Stimulated activated memory B cell treated with anti-CD40 and anti-IgM and Interleukin-4, amounts not matched to agents 10 μg/mL and 1 μg/mL and 100 μg/mL, for 72 hours (primary cell): Measurements from ENCODE around the gene PUM1.

ENCODE experiments used
- ATAC-seq: fragments of 150-1000 bp; cut with Tn5 transposase; 2 replicates; pipeline ENCODE4 v1.10.0; 2021
- H3K27ac Mint-ChIP-seq: one replicate; pipeline ENCODE4 v1.8.0; 2022; ENCODE audit warnings: mild to moderate bottlenecking, mixed read lengths
- H3K27me3 Mint-ChIP-seq: one replicate; pipeline ENCODE4 v1.8.0; 2022; ENCODE audit warnings: mixed read lengths
- H3K36me3 Mint-ChIP-seq: one replicate; pipeline ENCODE4 v1.8.0; 2022; ENCODE audit warnings: mixed read lengths
- H3K4me1 Mint-ChIP-seq: one replicate; pipeline ENCODE4 v1.8.0; 2022; ENCODE audit warnings: mixed read lengths
- H3K4me3 Mint-ChIP-seq: one replicate; pipeline ENCODE4 v1.8.0; 2022; ENCODE audit warnings: mild to moderate bottlenecking, moderate library complexity, mixed read lengths
- H3K9me3 Mint-ChIP-seq: one replicate; pipeline ENCODE4 v1.8.0; 2022; ENCODE audit warnings: mixed read lengths

Gene PUM1

DNA sequence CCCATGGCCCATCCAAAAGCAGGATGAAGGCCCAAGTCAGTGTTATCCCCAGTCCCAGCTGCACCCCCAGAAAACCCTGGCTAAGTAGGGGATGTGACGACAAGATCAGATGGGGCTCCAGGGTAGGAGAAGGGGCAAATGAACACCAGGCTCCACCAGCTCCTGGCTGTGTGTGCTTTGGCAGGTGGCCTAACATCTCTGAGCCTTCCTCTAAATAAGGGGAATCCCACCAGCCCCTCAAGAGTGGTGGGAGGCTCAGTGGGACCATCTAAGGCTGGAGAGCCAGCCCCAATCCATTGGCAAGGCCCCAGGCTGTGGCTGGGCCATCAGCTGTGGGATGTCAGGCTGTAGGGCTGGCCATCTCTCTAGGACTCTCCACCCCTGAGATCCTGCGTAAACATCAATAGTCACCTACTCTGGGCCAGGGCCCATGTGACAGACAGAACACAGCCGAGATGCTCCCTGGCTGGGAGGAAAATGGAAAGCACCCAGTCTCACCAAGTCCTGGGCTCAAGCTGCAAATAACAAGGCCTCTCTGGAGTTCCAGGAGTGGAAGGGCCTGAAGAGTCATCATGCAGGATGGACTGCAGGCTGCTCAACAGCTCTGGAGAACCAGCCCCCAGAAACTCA is 164.5 kb downstream of the PUM1 start:
- Mint-ChIP-seq H3K4me3 (no peak overlapping the region), H3K9me3 (no peaks in the 10 kb centered on the region), H3K4me1 (peaks cover 16% of the 10 kb centered on the region), H3K36me3 (no peaks in the 10 kb centered on the region), H3K27me3 (peaks cover 48% of the 10 kb centered on the region), H3K27ac (no peak overlapping the region)
- no peak for ATAC-seq

DNA sequence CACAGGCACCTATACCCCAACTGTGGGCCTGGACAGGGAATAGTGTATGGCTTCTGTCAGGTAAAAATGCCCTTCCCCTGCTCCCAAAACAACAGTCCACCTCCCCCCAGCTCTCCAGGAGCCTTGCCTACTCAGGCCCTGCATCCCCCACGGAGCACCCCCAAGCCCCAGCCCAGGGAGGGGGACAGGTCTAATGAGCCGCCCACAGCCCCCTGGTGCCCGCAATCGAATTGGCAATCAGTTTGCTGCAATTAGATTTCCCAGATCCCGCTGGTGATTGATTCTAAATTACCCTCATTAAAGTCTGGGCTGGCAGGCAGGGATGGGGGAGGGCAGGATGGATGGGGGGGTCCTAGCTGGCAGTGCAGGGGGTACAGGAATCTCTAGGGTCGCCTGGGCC is 165.0 kb downstream of the PUM1 start:
- H3K9me3 Mint-ChIP-seq, result no peaks in the 10 kb centered on the region
- peaks cover 48% of the 10 kb centered on the region for H3K27me3 Mint-ChIP-seq
- H3K27ac Mint-ChIP-seq, result no peak overlapping the region
- ATAC-seq, result no peak
- no peaks in the 10 kb centered on the region for H3K36me3 Mint-ChIP-seq
- H3K4me3 Mint-ChIP-seq, result no peak overlapping the region
- H3K4me1 Mint-ChIP-seq, result peaks cover 16% of the 10 kb centered on the region

DNA sequence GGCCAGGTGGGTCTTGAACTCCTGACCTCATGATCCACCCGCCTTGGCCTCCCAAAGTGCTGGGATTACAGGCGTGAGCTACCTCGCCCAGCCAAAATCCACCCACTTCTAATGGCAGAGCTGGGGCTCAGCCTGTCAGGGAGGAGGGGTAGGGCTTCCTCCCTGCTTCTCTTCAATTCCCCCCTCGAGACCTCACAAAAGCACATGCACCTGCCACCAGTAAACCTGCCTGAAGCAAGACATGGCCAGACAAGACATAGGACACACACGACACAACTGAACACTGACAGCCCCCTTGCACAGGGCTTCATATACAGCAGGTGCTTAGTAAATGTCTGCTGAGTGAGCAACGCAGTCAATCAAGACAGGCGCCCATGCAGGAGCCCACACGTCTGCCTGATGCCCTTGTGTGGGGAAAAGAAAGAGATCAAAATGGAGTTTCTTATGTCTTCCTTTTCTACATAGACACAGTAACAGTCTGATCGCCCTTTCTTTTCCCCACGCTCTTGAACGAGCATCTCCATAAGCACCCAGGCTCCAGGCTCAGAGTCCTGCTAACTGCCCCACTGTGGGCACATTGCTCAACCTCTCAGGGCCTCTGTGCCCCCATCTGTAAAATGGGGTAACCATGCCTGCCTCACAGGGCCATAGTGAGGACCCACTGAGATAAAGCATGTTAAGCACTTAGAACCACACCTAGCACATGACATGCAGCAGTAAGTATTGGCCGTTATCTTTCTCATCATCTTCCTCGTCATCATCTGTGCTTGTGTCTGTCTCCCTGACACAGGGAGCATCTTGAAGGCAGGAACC is 165.7 kb downstream of the PUM1 start:
- Mint-ChIP-seq H3K4me3 (no peak overlapping the region), H3K27ac (no peak overlapping the region), H3K36me3 (no peaks in the 10 kb centered on the region), H3K9me3 (no peaks in the 10 kb centered on the region), H3K27me3 (peaks cover 50% of the 10 kb centered on the region), H3K4me1 (peaks cover 16% of the 10 kb centered on the region)
- no peak for ATAC-seq

DNA sequence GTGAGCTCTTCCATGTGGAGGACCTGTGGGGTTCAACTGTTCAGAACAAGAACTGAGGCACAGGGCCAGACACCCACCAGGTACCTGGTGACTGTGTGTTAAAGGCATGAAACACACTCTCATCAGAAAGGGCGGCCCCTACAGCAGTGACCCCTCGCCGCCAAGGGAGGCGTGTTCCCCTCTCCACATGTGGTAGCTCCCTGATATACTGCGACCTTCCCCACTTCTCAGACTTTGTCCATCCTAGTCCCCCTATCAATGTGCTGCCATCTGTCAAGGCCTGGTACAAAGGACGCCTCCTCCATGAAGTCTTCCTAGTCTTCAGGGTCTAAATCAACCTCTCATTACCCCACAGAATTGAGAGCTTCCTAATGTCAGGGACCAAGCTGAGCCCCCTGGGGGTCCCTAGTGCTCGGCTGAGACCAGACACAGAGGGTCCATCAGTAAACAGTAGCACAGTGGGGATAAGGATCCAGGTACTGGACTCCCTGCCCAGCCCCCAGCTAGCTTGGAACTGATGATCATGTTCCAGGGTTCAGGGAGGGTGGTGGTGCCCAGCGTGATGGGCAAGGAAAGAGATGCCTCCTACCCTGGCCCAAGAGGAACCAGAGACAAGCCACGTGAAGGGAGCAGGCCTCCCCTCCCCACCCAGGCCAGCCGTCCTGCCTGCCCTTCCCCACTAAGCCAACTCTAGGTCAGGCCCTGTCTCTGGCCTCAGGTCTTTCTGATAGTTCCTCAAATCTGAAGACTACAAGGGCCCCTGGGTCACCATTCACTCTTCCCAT is 167.3 kb downstream of the PUM1 start:
- ATAC-seq, result peak; percentile 28
- Mint-ChIP-seq H3K36me3 (no peaks in the 10 kb centered on the region), H3K4me1 (peaks cover 29% of the 10 kb centered on the region), H3K4me3 (no peak overlapping the region), H3K9me3 (peaks cover 5% of the 10 kb centered on the region), H3K27ac (peak overlapping the region; percentile 28), H3K27me3 (peaks cover 50% of the 10 kb centered on the region)

DNA sequence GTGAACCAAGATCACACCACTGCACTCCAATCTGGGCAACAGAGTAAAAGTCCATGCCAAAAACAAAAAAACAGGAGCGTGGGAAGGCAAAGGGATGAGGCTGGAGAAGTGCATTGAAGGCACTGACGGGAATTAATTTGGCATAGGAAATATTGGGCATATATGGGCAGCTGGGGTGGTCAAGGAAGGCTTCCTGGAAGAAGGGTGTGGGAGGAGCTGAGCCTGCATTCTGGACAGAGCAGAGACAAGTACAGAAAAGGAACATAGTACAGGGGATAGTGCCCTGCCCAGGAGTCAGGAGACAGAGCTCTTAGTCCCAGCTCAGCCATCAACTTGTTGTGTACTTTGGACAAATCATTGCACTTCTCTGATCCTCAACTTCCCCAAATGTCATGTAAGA is 168.6 kb downstream of the PUM1 start:
- peaks cover 5% of the 10 kb centered on the region for H3K9me3 Mint-ChIP-seq
- no peaks in the 10 kb centered on the region for H3K36me3 Mint-ChIP-seq
- H3K4me3 Mint-ChIP-seq, result no peak overlapping the region
- H3K27ac Mint-ChIP-seq, result no peak overlapping the region
- no peak for ATAC-seq
- peaks cover 34% of the 10 kb centered on the region for H3K4me1 Mint-ChIP-seq
- peaks cover 54% of the 10 kb centered on the region for H3K27me3 Mint-ChIP-seq

DNA sequence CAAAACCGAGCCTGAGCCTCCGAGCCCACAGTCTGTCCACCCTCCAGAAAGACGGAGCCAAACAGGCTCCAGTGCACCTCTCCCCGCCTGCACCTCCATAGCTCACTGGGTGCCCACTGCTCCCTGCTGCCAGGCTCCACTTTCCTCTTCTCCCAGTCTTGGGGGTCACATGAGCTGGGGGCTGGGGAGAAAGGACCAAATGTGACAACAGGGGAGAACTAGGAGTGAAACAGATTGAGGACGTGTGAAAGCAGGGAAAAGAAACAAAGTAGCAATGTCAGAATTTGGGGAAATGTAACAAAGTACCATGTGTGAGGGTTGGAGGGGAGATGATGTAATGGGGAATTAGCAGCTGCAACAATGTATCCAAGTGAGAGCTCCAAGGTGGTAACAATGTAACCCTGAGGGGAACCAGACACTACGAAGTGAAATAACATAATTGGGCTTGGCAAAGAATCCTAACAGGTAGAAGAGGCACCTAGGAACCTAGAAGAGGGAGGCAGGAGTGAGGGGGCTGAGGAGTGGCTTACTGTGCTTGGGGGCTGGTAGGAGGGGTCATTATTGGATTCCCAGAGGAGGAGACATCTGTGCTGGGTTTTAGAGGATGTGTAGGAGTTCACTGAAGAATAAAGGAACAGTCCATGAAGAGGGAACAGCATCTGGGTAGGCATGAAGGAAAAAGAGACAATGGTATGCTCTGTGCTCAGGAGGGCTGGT is 169.4 kb downstream of the PUM1 start:
- Mint-ChIP-seq H3K36me3 (no peaks in the 10 kb centered on the region), H3K9me3 (peaks cover 5% of the 10 kb centered on the region), H3K27me3 (peaks cover 62% of the 10 kb centered on the region), H3K4me1 (peaks cover 41% of the 10 kb centered on the region), H3K4me3 (no peak overlapping the region), H3K27ac (no peak overlapping the region)
- ATAC-seq, result no peak

DNA sequence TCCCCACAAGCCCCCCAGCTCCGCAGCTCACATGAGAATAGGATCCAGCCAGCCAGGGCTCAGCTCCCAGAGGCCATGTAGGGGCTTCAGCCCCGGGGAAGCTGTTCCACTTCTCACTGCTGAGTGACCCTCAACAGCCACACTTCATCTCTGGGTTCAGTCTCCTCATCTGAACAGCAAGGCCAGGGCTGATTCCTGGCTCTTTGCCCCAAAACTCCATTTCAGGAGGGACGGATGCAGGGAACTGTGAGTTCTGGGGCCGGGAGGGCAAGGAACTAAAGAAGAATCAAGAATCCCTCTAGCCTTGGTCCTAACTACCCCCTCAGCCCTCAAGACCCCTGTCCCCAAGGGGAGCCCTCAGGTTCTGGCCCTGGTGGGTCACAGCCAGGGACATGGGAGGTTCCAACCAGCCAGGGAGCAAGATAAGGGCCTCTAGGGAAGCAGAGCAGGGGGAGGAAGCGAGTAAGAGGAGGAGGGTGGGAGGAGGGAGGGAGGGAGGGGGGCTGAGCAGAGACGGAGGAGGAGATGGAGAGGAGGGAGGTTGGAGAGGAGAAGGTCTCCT is 170.1 kb downstream of the PUM1 start:
- H3K4me3 Mint-ChIP-seq, result no peak overlapping the region
- ATAC-seq, result no peak
- no peaks in the 10 kb centered on the region for H3K36me3 Mint-ChIP-seq
- H3K27ac Mint-ChIP-seq, result no peak overlapping the region
- H3K4me1 Mint-ChIP-seq, result peaks cover 41% of the 10 kb centered on the region
- peaks cover 5% of the 10 kb centered on the region for H3K9me3 Mint-ChIP-seq
- H3K27me3 Mint-ChIP-seq, result peaks cover 68% of the 10 kb centered on the region

DNA sequence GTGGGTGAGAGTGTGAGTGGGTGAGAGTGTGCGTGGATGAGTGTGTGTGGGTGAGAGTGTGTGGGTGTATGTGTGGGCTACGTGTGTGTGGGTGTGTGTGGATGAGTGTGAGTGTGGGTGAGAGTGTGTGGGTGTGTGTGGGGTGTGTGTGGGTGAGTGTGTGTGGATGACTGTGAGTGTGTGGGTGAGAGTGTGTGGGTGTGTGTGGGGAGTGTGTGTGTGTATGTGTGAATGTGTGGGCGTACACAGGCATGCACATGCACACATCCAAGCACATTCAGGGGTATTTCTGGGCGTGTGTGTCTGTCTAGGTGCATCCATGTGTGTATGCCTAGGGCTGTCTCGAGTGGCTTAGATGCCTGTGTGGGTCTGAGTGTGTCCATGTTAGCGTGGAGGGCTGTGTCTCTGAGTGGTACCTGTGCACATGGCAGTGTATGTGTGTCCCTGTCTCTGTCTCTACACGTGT is 171.0 kb downstream of the PUM1 start:
- H3K27ac Mint-ChIP-seq, result no peak overlapping the region

DNA sequence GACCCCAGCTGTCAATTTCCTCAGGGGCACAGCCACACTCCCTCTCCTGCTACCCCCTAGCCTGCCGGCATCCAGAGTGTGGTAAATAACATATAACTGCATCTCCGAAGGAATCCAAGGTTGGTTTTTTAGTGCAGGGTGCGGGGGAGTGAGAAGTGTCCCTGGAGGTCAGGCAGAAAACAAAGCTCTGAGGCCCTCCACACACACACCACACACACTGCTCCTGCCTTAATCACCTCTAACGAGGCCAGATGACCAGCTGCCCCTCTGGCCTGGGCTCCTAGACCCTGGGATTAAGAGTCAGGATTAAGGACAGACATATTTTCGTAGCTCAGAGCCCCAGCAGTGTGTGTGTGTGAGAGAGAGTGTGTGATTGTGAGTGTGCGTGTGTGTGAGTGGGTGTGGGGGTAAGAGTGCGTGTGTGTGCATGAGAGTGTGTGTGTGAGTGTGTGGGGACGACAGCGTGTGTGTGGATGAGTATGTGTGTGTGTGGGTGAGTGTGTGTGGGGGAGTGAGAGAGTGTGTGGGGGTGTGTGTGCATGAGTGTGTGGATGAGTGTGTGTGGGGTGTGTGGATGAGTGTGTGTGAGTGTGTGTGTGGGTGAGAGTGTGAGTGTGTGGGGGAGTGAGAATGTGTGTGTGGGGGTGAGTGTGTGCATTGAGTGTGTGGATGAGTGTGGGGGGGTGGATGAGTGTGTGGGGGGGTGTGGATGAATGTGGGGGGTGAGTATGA is 171.6 kb downstream of the PUM1 start:
- H3K9me3 Mint-ChIP-seq, result peaks cover 5% of the 10 kb centered on the region
- no peak for ATAC-seq
- no peaks in the 10 kb centered on the region for H3K36me3 Mint-ChIP-seq
- H3K27ac Mint-ChIP-seq, result no peak overlapping the region
- H3K4me3 Mint-ChIP-seq, result no peak overlapping the region
- H3K27me3 Mint-ChIP-seq, result peaks cover 79% of the 10 kb centered on the region
- peaks cover 33% of the 10 kb centered on the region for H3K4me1 Mint-ChIP-seq

More for the DNA sequence above, 171.0 kb downstream of the PUM1 start:
- no peaks in the 10 kb centered on the region for H3K36me3 Mint-ChIP-seq
- peaks cover 37% of the 10 kb centered on the region for H3K4me1 Mint-ChIP-seq
- H3K27me3 Mint-ChIP-seq, result peaks cover 73% of the 10 kb centered on the region
- H3K9me3 Mint-ChIP-seq, result peaks cover 5% of the 10 kb centered on the region
- ATAC-seq, result no peak
- no peak overlapping the region for H3K4me3 Mint-ChIP-seq

DNA sequence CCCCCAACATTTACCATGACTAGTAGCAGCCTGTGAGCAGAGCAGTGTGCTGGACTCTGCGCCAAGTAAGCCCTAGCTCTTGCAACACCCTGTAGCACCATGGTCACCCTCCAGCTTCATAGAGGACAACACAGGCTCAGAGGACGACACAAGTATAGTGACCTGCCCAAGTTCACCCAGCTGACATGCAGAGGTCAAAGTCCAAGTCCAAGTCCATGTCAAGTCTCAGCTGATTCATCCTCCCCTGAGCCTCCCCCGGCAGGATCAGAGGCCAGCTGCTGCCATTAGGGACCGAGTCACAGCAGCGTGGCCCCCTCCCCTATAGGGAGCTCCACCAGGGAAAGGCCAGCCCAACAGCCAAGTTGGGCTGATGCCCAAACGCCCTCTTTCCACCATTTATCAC is 172.8 kb downstream of the PUM1 start:
- Mint-ChIP-seq H3K27me3 (peaks cover 92% of the 10 kb centered on the region), H3K27ac (no peak overlapping the region), H3K9me3 (peaks cover 5% of the 10 kb centered on the region), H3K4me3 (no peak overlapping the region), H3K36me3 (no peaks in the 10 kb centered on the region), H3K4me1 (peaks cover 25% of the 10 kb centered on the region)
- ATAC-seq, result no peak

DNA sequence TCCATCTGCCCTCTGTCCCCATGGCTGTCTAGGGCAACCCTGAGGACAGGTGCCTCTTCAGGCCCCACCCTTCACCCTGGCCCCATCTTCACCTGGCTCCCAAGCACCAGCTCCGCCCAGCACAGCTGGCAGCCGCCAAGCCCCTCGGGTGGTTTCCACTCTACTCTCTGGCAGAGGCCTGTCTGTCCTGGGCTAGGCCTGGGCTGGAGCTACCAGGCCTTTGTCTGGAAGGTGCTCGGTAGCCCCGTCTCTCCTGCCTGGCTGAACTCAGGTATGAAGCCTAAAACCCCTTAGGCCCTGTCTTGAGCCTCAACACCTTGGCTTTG is 174.3 kb downstream of the PUM1 start:
- Mint-ChIP-seq H3K4me1 (peaks cover 25% of the 10 kb centered on the region), H3K27ac (no peak overlapping the region), H3K9me3 (peaks cover 5% of the 10 kb centered on the region), H3K36me3 (no peaks in the 10 kb centered on the region), H3K27me3 (peaks cover 96% of the 10 kb centered on the region), H3K4me3 (no peak overlapping the region)
- no peak for ATAC-seq

DNA sequence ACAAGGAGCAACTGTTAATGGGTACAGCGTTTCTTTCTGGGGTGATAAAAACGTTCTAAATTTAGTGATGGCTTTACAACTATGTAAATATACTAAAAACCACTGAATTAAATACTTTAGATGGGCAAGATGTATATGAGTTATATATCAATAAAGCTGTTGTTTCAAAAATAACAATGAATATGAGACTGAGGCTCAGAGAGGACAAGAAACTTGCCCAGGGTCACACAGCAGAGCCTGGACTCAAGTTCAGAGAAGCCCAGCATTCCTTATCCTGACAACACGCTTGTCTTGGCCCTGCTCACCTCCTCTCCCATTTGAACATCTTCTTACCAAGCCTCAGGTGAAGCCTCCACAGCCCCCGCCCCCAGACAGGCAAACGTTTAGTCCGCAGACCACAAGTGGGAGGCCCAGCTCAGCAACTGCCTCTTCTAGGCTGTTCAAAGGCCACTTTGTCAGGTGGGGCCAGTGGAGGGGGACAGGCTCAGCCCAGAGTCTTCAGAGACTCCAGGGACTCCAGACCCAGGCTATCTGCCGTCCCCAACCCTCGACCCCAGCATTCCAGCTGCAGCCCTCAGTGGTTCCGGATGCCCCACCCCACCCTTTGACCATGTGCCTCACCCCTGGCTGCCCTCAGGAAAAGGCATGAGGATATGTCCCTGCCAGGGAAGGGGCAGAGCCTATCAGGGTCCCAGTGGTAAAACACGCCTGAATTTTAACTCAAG is 174.9 kb downstream of the PUM1 start:
- no peak overlapping the region for H3K27ac Mint-ChIP-seq
- peaks cover 96% of the 10 kb centered on the region for H3K27me3 Mint-ChIP-seq
- no peak for ATAC-seq
- H3K4me3 Mint-ChIP-seq, result no peak overlapping the region
- H3K4me1 Mint-ChIP-seq, result peaks cover 25% of the 10 kb centered on the region
- peaks cover 5% of the 10 kb centered on the region for H3K9me3 Mint-ChIP-seq
- no peaks in the 10 kb centered on the region for H3K36me3 Mint-ChIP-seq

DNA sequence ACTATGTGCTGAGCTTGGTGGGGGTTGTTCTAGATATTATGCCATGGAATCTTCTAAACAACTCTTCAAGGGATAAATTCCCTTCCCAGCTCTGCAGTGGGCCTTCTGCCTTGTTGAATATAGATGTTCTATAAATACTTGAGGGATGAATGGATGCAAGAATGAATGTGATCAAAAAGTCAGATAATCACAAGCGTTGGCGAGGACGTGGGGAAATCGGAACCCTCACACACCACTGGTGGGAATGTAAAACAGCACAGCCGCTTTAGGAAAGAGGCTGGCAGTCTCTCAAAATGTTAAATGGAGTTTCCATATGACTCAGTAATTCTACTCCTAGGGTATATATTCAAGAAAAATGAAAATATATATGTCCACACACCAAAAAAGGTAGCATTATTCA is 176.0 kb downstream of the PUM1 start:
- ATAC-seq, result no peak
- Mint-ChIP-seq H3K4me1 (peaks cover 23% of the 10 kb centered on the region), H3K4me3 (no peak overlapping the region), H3K9me3 (peaks cover 5% of the 10 kb centered on the region), H3K36me3 (no peaks in the 10 kb centered on the region), H3K27ac (no peak overlapping the region), H3K27me3 (peaks cover 88% of the 10 kb centered on the region)

DNA sequence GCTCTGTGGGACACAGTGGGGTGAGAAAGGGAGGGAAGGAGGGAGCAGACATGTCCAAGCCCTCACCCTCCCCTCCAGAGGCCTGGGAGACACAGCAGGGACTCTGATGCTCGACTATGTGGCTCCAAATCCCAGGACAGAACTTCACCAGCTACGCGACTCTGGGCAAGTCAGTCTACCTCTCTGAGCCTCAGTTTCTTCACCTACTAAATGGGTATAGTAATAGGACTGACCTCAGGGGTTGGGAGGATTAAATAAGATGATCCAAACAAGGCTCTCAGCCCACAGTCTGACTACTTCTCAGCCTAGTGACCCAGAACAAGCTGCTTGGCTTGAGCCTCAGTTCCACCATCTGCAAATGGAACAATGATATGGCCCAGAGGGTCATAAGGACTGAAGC is 176.5 kb downstream of the PUM1 start:
- Mint-ChIP-seq H3K4me3 (no peak overlapping the region), H3K27me3 (peaks cover 88% of the 10 kb centered on the region), H3K4me1 (peaks cover 18% of the 10 kb centered on the region), H3K27ac (no peak overlapping the region), H3K36me3 (no peaks in the 10 kb centered on the region), H3K9me3 (peaks cover 1% of the 10 kb centered on the region)
- ATAC-seq, result no peak
